Activated CD4-positive, alpha-beta memory T cell treated with anti-CD3 and anti-CD28 coated beads, Interleukin-2, amount 10 ng/mL, durations not matched to agents 7 days and 5 days (primary cell): ENCODE measurements around the gene RNF220. TPM values are rescaled to one million over a fixed set of nuclear protein-coding genes. Genes with fewer than 3 reads are reported as not detected.

Source experiments
- CTCF ChIA-PET: fragments of 350-600 bp; sonication (Branson Sonifier 250); formaldehyde crosslinking; loops from one replicate; lab custom pipeline; 2021; ENCODE audit warnings: antibody characterized with exemption, inconsistent platforms; lab: Charles Lee
- POLR2A ChIA-PET: fragments of 350-600 bp; sonication (Branson Sonifier 250); formaldehyde crosslinking; loops from one replicate; lab custom pipeline; 2021; ENCODE audit warnings: antibody characterized with exemption; lab: Charles Lee
- DNase-seq: peaks from one replicate; pipeline ENCODE4 v3.0.0-alpha.2; 2020
- H3K27ac Mint-ChIP-seq: one replicate; pipeline ENCODE4 v1.8.0; 2021; ENCODE audit warnings: mild to moderate bottlenecking, mixed read lengths
- H3K27me3 Mint-ChIP-seq: one replicate; pipeline ENCODE4 v1.8.0; 2021; ENCODE audit warnings: mixed read lengths
- H3K36me3 Mint-ChIP-seq: one replicate; pipeline ENCODE4 v1.8.0; 2021; ENCODE audit warnings: low read depth, mixed read lengths
- H3K4me1 Mint-ChIP-seq: one replicate; pipeline ENCODE4 v1.8.0; 2021; ENCODE audit warnings: mixed read lengths
- H3K4me3 Mint-ChIP-seq: one replicate; pipeline ENCODE4 v1.8.0; 2021; ENCODE audit warnings: mild to moderate bottlenecking, mixed read lengths
- H3K9me3 Mint-ChIP-seq: one replicate; pipeline ENCODE4 v1.8.0; 2021; ENCODE audit warnings: mixed read lengths
- total RNA-seq, 2 experiments: library from RNA; stranded (reverse); gene quantifications; one replicate each; pipeline ENCODE4 v1.2.3, GENCODE V29; 2021

Gene RNF220
- total RNA-seq, 2 experiments from 2014 or later: 69.0 to 70.7 TPM

DNA sequence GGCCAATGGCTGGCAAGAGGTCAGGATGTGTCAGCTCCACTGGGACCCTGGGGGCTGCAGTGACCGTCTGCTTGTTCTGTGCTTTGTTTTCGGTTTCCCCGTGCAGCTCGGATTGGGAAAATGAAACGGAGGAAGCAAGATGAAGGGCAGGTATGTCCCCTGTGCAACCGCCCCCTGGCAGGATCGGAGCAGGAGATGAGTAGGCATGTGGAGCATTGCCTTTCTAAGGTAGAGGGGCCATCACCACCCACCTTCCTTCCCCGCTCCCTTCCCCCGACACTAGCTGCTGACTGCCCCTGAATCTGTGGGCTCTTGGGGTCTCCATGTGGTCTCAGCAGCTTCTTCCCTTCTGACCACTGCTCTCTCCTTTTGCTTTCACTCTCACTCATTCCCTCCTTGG, 230.4 kb downstream of the RNF220 start:
- Mint-ChIP-seq H3K36me3 (peaks cover 59% of the 10 kb centered on the region), H3K9me3 (no peaks in the 10 kb centered on the region), H3K27ac (no peak overlapping the region), H3K4me3 (no peak overlapping the region), H3K27me3 (no peaks in the 10 kb centered on the region), H3K4me1 (peaks cover 38% of the 10 kb centered on the region)
- ChIA-PET CTCF (interaction anchor here (8.2 kb wide), 1 partner anchor 16 kb away, joined by 65 read pairs; no protein-coding TSS in a partner anchor), POLR2A (interaction anchor here (0.9 to 1.1 kb wide), 2 partner anchors 39 to 96 kb away, joined by 3 to 4 read pairs; partner anchors contain the start of genes ARMH1, RNU5D-1 and TMEM53)
- no peak for DNase-seq

DNA sequence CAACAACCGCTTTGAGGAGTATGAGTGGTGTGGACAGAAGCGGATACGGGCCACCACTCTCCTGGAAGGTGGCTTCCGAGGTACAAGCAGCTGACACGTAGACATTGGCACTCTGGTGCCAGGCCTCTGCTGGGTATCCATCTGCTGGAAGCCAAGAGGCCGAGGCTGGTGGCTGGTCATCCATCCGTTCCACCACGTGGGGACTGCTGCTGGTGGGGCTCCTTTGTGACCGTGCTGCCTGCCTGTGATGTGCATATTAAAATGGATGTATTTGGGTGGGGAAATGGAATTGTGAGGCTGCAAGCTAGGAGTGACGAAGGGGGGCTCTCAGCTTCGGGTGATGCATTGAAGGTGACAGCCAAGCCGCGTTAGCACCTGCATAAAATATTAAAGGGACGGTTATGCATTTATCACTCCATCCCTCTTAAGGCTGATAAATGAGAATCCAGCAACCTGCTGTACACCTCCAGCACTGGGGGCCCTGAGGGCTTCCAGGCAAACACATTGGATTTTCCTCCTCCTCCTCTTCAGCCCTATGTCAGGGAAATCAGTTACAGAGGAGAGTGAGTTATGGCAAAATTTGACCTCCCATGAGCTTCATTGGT, 231.1 kb downstream of the RNF220 start:
- ChIA-PET CTCF (no interaction called here), POLR2A (interaction anchor here (0.9 to 1.2 kb wide), 3 partner anchors 16 to 95 kb away, joined by 3 to 4 read pairs (median 3); partner anchors contain the start of genes ARMH1, RNU5D-1 and TMEM53)
- DNase-seq: no peak
- Mint-ChIP-seq H3K27ac (no peak overlapping the region), H3K4me1 (peaks cover 30% of the 10 kb centered on the region), H3K9me3 (no peaks in the 10 kb centered on the region), H3K27me3 (no peaks in the 10 kb centered on the region), H3K36me3 (peaks cover 59% of the 10 kb centered on the region), H3K4me3 (no peak overlapping the region)

DNA sequence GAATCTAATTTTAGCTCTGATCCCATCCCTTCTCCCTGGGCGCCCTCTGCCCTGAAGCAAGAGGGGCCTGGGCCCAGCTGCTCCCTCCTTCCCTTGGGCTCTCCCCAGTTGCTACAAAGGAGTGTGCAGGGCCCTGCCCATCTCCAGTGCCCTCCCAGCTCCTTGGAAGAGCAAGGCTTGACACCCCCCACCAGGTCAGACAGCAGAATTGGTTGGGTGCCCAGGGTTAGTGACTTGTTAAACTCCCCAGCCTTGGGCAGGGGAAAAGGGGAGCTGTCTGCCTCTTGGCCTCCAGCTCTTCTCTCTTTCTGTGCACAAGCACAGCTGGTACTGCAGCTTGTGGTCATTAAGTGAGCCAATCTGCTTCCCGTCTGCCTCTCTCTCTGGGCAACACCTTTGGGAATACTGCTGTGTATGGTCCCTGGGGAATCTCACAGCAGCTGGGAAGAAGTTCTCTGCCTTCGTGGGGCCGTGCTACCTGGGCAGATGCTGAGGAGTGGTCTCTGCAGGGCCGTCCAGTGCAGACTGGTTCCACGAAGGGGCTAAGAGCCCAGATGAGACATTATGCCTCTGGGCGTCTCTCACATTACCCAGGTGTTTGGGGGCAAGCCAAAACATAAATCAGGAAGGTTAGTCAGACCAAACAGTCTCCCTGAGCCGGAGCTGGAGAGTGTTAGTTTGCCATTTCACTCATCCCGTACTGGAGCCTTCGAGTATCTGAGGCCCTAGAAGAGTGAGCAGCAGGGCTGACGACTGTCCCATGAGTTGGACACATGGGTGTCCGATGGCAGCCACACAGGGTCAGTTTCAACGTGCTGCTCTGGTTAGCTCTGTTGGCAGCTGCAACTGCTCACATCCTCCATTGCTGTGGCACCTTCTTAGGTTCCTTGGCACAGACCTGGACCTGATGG, 231.9 kb downstream of the RNF220 start:
- no peak overlapping the region for H3K27ac Mint-ChIP-seq
- H3K4me3 Mint-ChIP-seq: no peak overlapping the region
- H3K27me3 Mint-ChIP-seq: no peaks in the 10 kb centered on the region
- H3K36me3 Mint-ChIP-seq: peaks cover 66% of the 10 kb centered on the region
- H3K4me1 Mint-ChIP-seq: peaks cover 27% of the 10 kb centered on the region
- POLR2A ChIA-PET: interaction anchor here (1.1 to 1.2 kb wide), 2 partner anchors 15 to 84 kb away, joined by 3 read pairs; no protein-coding TSS in a partner anchor
- no peak for DNase-seq
- H3K9me3 Mint-ChIP-seq: no peaks in the 10 kb centered on the region
- CTCF ChIA-PET: interaction anchor here (1.1 kb wide), 1 partner anchor 16 kb away, joined by 3 read pairs; no protein-coding TSS in a partner anchor

DNA sequence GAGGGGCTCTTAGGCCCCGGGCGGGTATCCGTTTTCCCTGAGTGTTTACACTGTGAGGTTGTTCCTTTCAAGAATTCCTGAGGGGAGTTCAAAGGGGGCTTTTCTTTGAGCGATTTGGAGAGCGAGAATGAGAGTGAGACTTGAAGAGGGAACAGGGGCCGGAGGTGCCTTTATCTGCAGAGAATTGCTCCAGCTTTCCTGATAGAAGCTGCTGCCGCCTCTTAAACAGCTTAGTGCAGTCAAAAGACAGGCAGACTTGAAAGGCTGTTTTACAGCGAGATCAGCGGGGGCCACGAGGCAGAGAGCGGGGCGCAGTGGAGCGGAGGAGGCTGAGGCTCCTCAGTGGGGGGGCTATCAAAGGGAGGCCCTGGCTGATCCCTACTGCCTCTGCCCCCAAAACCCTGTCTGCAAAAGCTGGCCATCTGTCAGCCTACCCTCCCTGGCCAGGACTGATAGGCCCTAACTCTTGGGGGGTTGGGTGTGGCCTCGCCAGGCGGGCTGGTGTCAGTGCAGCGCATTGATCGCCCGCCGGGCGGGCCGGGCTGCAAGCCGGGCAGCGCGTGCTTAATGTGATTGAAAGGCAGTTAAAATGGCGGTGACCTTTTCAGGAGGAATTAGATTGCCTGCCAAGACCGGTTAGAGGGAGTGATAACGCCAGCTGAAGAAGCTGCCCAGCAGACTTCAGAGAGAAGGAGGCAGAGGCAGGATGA, 232.8 kb downstream of the RNF220 start:
- Mint-ChIP-seq H3K4me3 (no peak overlapping the region), H3K27ac (no peak overlapping the region), H3K27me3 (no peaks in the 10 kb centered on the region), H3K36me3 (peaks cover 67% of the 10 kb centered on the region), H3K9me3 (no peaks in the 10 kb centered on the region), H3K4me1 (peaks cover 24% of the 10 kb centered on the region)
- no peak for DNase-seq
- ChIA-PET CTCF (interaction anchor here (1.1 to 5.1 kb wide), 2 partner anchors 15 kb away, joined by 3 to 27 read pairs; no protein-coding TSS in a partner anchor), POLR2A (interaction anchor here (0.9 to 2.1 kb wide), 4 partner anchors 9 to 84 kb away, joined by 3 to 8 read pairs (median 4); no protein-coding TSS in a partner anchor)

DNA sequence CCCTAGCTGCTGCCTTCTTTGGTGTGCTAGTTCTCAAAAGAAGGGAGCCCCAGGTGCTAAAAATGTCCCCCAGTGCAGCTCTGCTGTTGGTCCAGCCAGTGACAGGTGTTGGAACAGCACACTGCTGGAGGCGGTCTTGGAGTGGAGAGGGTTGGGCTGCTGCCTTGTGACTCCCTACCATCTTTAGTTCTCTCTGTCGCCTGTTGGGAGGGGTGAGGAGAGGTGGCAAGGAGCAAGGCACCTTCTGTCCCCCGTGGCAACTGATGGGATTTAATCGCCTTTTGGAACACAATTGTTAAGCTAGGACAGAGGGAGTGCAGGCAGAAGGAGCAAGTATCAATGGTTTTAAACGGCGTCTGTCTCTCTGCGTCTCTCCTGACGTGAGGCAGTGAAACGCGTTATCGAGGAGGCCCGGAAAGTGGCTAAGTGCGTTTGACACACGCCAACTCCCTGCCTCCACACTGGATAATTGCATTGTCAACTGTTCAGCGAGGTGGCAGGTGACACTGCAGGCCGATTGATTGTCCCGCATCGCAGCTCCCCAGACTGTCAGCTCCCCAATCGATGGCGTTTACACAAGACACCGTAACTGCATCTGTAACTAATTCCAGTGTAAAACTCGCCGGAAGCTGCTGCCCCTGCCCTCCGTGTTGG, 235.3 kb downstream of the RNF220 start:
- Mint-ChIP-seq H3K27ac (no peak overlapping the region), H3K9me3 (no peaks in the 10 kb centered on the region), H3K4me1 (peaks cover 1% of the 10 kb centered on the region), H3K27me3 (no peaks in the 10 kb centered on the region), H3K36me3 (peaks cover 63% of the 10 kb centered on the region), H3K4me3 (no peak overlapping the region)
- CTCF ChIA-PET: interaction anchor here (5.1 kb wide), 1 partner anchor 12 kb away, joined by 27 read pairs; no protein-coding TSS in a partner anchor
- POLR2A ChIA-PET: interaction anchor here (1.4 to 6.2 kb wide), 3 partner anchors 8 to 11 kb away, joined by 5 to 60 read pairs (median 8); no protein-coding TSS in a partner anchor
- DNase-seq: no peak

DNA sequence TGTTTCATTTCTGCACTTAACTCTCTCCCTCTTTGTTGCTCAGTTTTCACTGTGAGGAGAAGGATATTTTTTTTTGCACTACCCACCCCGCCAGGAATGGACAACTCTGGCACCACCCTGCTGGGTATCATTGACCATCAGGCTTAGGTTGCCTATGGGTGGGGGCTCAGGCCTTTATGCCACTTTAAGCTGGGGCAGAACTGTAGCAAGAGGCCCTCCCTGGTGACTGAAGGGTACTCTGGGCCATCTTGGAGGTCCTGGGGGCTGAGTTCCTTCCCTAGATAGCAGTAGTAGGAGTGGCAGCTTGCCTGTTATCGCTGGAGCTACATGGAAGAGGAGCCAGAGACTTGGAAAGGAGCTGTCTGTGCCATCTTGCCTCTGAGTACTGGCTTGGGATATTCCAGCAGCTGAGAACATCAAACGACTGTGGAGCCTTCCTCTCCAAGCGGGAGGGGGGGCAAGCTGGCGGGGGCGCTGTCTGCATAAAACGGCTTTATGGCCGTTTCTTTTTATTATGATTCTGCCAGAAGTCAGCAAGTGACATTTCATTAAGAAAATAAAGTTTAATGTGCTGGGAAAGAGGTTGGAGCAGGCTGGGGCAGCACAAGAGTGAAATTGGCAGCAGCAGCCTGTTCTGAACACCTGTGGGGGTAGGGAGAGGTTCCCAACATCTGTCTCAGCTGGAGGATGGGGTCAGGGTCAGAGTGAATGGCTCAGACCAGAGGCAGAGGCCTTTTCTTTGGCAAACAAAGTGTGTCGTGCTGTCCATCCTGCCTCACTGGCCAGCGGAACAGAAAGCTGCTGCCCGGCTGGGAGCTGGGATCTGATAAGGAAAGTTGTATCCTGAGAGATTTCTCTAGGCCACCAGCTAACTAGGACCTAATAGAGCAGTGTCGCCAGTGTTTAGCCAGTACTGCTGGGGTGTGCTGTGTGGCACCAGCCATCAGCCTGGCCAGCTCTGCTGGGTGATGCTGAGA, 236.4 kb downstream of the RNF220 start:
- Mint-ChIP-seq H3K9me3 (no peaks in the 10 kb centered on the region), H3K36me3 (peaks cover 52% of the 10 kb centered on the region), H3K27ac (no peak overlapping the region), H3K4me3 (no peak overlapping the region), H3K4me1 (no peaks in the 10 kb centered on the region), H3K27me3 (no peaks in the 10 kb centered on the region)
- no peak for DNase-seq
- ChIA-PET POLR2A (interaction anchor here (0.5 to 6.2 kb wide), 4 partner anchors 9 to 102 kb away, joined by 4 to 60 read pairs (median 8); no protein-coding TSS in a partner anchor), CTCF (interaction anchor here (0.6 to 5.1 kb wide), 2 partner anchors 11 to 73 kb away, joined by 4 to 27 read pairs; no protein-coding TSS in a partner anchor)

DNA sequence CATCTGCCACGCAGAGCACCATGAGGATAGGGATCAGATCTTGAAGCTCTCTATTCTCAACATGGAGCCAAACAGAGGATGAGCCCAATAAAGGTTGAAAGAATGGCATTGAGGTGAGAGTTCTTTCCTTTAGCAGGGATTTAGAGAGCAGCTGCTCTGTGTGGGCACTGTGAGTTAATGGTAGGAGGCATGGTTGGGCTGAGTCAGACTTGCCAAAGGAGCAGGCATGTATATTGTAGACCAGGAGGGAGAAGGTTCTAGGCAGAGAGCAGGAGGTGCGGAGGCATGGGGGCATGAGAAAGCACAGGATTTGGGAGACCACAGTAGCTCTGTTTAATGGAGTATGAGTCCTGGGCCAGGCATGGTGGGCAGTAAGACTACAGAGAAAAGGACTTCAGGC, 237.2 kb downstream of the RNF220 start:
- POLR2A ChIA-PET: interaction anchor here (1.3 to 6.2 kb wide), 4 partner anchors 10 to 33 kb away, joined by 4 to 60 read pairs (median 8); no protein-coding TSS in a partner anchor
- Mint-ChIP-seq H3K4me3 (no peak overlapping the region), H3K27ac (no peak overlapping the region)

DNA sequence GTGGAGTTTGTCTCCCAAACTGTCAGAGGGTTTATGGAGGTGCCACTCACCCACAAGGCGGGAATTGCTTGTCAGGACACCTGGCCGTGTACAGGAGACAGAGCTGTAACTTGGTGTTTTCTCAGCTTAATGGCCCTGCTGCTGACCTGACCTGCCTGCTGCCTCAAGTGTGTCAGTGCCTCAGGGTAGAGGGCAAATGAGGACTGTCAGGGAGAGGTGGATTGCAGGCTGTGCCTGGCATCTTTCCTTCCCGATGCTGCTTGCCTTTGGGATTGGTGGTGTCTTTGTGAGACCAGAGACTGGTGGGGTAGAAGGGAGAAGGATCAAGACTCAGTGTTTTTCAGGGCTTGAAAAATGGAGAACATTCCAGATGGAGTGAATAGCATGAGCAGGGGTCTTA, 237.9 kb downstream of the RNF220 start:
- no peak overlapping the region for H3K27ac Mint-ChIP-seq

More for the DNA sequence above, 237.2 kb downstream of the RNF220 start:
- CTCF ChIA-PET: interaction anchor here (5.1 kb wide), 1 partner anchor 10 kb away, joined by 27 read pairs; no protein-coding TSS in a partner anchor
- H3K4me1 Mint-ChIP-seq: no peaks in the 10 kb centered on the region
- H3K36me3 Mint-ChIP-seq: peaks cover 44% of the 10 kb centered on the region
- H3K27me3 Mint-ChIP-seq: no peaks in the 10 kb centered on the region
- H3K9me3 Mint-ChIP-seq: no peaks in the 10 kb centered on the region
- DNase-seq: no peak

DNA sequence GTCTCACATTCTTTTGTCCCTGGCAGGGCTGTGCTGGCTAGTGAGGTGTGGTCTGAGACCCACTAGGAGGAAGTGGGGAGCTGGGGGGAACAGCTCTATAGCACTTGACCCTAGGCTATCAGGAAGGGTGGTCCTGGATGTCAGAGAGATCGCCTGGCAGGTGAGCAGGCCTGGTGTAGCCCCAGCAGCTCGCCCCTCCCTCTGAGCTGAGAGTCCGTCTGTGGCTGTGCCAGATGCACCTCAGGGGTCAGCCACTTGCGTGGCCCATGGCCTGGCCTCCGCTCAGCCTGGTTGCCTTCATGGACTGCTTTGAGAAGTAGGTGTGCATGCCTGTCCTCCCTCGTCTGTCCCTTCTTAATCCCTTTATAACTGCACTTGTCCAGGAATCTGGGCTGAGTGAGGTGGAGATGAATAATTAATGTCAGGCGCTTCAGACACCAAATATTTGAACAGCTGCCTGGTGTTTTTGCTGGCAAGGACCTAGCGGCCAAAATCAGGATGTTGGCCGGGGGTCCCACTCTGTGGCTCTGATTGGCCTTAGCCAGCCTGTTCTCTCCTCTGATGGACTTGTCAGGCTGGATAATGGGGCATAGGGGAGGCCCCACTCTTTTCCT, 238.8 kb downstream of the RNF220 start:
- DNase-seq: no peak
- no peaks in the 10 kb centered on the region for H3K4me1 Mint-ChIP-seq
- no peaks in the 10 kb centered on the region for H3K9me3 Mint-ChIP-seq
- CTCF ChIA-PET: no interaction called here
- H3K4me3 Mint-ChIP-seq: no peak overlapping the region
- H3K27me3 Mint-ChIP-seq: no peaks in the 10 kb centered on the region
- POLR2A ChIA-PET: interaction anchor here (6.2 kb wide), 1 partner anchor 11 kb away, joined by 60 read pairs; no protein-coding TSS in a partner anchor
- peaks cover 40% of the 10 kb centered on the region for H3K36me3 Mint-ChIP-seq
- no peak overlapping the region for H3K27ac Mint-ChIP-seq

More for the DNA sequence above, 237.9 kb downstream of the RNF220 start:
- Mint-ChIP-seq H3K4me1 (no peaks in the 10 kb centered on the region), H3K27me3 (no peaks in the 10 kb centered on the region), H3K4me3 (no peak overlapping the region), H3K9me3 (no peaks in the 10 kb centered on the region), H3K36me3 (peaks cover 44% of the 10 kb centered on the region)
- ChIA-PET CTCF (interaction anchor here (0.6 to 5.1 kb wide), 2 partner anchors 9 to 197 kb away, joined by 3 to 27 read pairs; no protein-coding TSS in a partner anchor), POLR2A (interaction anchor here (1.3 to 6.2 kb wide), 3 partner anchors 9 to 33 kb away, joined by 5 to 60 read pairs (median 12); no protein-coding TSS in a partner anchor)
- DNase-seq: no peak

DNA sequence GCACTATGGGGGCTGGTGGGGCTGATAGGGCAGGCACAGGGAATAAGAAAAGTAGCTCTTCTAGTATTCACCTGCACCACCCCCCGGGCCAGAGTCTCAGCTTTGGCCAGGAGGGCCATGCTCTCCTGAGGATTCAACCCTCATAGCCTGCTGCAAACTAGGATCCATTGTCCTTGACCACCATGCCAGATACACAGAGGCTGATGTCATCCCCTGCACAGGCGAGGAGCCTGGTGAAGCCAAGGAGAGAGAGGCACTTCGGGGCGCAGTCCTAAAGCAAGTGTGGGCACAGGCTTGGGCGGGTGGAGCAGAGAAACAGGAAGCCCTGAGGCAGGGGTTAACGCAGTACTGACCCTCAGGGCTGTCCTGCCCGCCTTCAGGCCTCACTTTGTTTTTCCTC, 239.8 kb downstream of the RNF220 start:
- POLR2A ChIA-PET: interaction anchor here (3.7 kb wide), 1 partner anchor 13 kb away, joined by 25 read pairs; no protein-coding TSS in a partner anchor
- no peak overlapping the region for H3K4me3 Mint-ChIP-seq
- CTCF ChIA-PET: no interaction called here
- no peak for DNase-seq
- H3K36me3 Mint-ChIP-seq: peaks cover 44% of the 10 kb centered on the region
- no peaks in the 10 kb centered on the region for H3K9me3 Mint-ChIP-seq
- H3K27me3 Mint-ChIP-seq: no peaks in the 10 kb centered on the region
- H3K4me1 Mint-ChIP-seq: no peaks in the 10 kb centered on the region
- H3K27ac Mint-ChIP-seq: no peak overlapping the region
